GM18505 (cell line): ENCODE measurements around the gene C5orf15.
A peak's percentile ranks its signal among the peaks of the same experiment; 100 is the strongest.
"Not testable (repeated sequence)": the region's sequence is repeated elsewhere in the genome, so short reads cannot be mapped to it uniquely, and the experiment has no call there.

Experiments used
- ATAC-seq: cut with Tn5 transposase; IDR thresholded peaks from one replicate; pipeline ENCODE4 v1.9.1; 2021; ENCODE audit not compliant: unreplicated experiment
- POLR2A ChIP-seq: IDR thresholded peaks from 4 replicates; pipeline ENCODE4 v1.6.1; 2011; ENCODE audit warnings: borderline replicate concordance; ENCODE audit not compliant: insufficient read depth, insufficient read length; ENCODE audit errors: extremely low read depth

Gene C5orf15

DNA sequence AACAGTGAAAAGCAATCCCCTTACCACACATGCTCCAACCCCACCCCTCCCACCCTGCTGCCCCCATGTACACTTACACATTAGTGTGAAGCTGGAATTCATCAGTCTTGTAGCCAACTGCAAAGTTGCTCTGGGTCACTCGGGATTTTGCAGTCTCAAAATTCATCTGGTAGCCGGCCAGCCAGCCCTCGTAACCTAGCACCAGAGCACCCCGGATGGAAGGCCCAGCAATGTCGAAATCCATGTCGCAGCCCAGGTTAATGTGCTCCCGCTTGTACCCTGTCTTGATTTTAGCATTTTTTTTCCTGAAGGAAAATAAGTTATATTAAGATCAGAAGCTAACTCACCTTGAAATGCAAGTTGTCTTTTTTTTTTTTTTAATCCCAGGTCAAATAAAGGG lies 12.2 kb upstream of the C5orf15 start:
- ATAC-seq, result no peak
- TF ChIP-seq POLR2A, result no peak

DNA sequence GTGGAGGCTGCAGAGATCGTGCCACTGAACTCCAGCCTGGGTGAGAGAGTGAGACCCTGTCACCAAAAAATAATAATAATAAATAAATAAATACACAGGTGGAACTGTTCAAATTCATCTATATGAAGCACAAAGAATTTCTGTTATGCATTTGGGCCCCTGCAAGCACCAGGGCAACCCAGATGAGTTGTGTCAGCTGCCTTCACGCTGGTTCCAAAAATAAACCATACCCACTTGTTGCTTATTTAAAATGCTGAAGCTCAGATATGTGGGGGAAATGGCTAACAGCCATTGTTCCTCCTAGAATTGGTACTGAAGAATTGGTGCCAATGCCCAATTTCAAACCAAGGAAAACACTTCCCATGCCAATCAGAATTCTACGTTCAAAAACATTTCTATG lies 10.5 kb upstream of the C5orf15 start:
- no peak for TF ChIP-seq POLR2A
- ATAC-seq, result no peak

DNA sequence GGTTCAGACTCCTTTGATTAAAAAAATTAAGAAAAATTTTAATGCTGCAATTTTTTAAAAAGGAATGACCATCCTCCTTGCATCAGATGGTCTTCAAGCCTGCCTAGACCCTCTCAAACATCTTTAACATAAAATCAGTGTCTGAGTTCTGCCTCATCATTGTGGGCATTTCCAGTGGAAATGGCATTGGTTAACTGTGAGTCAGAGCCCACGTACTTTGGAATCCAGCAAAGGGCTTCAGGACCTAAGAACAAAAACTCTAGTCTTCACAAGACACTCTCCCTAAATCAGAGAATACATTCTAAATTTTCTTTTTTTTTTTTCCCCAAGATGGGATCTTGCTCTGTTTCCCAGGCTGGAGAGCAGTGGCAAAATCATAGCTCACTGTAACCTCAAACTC lies 9.4 kb upstream of the C5orf15 start:
- no peak for ATAC-seq
- TF ChIP-seq POLR2A, result no peak

DNA sequence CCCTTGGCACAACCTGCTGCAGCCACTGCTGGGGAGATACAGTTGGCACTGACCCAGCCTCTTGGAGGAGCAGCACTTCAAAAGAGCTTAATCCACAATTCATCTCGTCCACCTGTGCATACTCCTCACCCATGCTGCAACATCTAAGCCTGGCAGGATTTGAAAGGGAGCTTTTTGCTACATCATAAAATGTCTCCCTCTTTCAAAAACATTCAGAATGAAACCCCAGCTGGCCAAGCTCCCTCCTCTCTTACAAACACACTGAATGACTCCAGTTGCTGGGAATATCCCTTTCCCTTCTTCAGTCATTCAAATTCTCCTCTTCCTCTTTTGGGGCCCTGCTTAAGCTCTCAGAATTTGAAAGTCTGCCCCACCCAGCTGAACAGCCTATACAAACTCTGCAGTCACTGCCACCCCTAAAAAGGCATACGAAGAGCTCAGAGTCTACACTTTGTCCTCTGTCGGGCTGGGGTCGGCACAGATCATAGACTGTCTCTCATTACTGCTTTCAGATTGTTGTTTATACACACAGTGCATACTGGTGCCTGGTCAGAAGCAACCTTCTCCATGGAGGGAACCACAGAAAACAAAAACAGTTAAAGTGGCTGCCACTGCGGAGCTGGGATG lies 8.8 kb upstream of the C5orf15 start:
- TF ChIP-seq POLR2A, result no peak
- no peak for ATAC-seq

DNA sequence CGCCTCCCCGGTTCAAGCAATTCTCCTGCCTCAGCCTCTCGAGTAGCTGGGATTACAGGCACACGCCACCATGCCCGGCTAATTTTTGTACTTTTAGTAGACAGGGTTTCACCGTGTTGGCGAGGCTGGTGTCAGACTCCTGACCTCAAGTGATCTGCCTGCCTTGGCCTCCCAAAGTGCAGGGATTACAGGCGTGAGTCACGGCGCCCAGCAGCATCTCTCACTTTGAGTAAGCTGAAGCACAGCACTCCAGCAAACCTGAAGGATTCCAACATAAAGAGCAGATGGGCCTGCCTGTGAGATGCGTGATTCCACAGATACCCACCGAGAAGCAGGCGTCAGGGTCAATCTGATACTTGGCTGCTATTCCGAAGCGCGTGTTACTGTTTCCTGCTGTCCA lies 7.1 kb upstream of the C5orf15 start:
- ATAC-seq, result not testable (repeated sequence)

DNA sequence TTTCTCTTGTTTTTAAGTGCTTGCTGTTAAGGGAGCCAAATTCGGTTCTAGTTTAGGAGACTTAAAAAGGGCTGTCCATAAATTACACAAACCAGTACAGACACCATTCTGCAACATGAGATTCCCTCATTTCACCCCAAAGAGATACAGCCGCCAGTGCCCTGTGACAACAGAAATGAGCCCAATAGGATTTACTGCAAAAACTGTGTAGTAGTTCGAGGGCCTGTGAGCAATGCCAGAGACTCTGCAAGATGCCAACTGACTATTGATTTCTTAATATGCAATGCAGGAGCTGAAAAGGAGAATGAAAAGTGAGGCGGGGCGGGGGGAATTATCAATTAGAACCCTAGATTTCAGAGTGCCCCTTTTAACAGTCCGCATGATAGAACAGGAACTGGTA lies 5.7 kb upstream of the C5orf15 start:
- no peak for TF ChIP-seq POLR2A
- ATAC-seq, result no peak

DNA sequence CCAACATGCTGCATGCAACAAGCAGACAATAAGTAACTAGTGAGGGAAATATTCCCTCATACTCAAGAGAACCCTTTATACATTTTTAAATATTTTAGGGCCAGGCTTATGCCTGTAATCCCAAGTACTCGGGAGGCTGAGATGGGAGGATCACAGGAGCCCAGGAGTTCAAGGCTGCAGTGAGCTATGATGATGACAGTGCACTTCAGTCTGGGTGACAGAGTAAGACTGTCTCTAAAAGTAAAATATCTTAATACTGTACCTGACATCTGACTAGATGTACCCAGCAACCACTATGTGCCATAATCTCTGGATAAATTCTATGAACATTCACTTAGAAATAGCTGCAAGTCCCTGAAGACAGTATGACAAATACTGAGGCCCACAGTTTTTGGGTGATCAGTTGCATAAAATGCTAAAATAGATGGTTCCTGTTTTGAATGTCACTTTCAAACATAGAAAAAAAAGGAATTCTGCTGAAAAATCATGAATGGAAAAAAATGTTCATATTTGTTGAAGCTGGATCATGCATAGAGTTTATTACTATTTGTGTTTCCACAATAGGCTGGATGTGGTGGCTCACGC lies 2.0 kb upstream of the C5orf15 start:
- ATAC-seq, result no peak
- peak; percentile 20 for TF ChIP-seq POLR2A

DNA sequence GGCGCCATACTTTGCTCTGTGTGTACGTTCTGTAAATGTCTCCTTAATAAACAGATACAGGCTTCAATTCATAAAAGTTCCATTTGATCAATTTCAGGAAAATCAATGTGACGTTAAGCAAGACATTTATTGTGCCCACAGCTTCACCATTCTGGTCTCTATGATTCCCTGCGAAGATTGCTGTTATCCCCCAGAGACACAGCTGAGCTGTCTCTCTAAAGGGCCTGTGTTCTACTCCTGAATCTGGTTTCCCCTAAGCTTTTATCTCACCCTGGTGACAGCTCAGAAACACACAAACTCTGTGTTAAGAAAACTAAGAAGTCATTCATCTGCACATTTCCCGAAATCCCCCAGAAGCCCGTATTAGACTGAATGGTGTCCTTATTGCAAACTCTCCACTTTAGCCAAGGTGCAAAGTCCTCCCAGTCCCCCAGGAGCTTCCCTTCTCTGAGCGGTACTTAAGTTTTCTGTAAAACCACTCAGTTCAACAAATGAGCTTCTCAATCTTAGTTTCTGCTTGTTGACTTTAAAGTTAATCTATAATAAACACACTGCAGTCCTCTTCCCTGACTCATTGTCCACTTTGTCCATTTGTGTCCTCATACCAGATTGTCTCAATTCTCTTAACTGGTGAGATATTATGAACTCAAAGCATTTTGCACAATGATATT lies 1.4 kb upstream of the C5orf15 start:
- no peak for TF ChIP-seq POLR2A
- no peak for ATAC-seq

DNA sequence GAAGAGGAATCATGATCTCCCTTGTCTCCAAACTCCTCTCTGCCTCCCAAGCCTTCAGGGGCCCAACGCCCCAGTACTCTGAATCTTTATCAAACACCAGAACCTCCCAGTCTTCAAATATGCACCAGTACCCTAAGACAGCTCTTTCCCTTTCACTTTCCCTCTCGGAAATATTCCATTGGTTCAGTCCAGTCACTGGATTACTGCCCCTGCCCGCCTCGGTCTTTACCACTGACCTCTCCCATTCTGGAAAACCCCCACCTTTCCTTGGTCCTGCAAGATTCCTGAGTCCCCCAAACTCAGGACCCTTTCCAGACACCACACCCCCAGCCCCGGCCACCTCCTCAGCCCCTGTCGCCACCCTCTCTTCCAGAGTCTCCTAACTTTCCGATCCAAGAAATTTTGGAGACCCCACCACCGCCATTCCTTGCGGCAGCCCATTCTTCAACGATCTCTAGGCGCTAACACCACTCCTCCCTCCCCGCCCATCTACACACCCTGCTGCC lies 674 bp downstream of the C5orf15 start:
- ATAC-seq, result no peak
- TF ChIP-seq POLR2A, result no peak

DNA sequence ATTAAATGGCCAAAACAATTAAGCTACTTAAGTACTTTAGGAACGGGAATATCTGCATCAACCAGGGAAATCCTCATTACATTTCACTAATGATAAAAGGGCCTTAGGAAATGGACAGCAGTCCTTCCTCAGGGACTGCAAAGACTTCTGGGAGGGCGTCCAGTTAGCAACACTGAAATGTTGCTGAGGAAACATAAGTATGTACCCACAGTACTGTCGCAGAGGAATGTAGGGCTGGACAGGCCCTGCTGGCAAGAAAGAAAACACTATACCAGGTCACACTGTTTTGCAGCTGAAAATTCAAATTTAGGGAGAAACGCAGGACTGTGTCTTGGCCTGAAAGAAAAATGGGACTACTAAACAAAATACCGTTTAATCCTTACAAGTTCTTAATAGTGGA lies 1.3 kb downstream of the C5orf15 start:
- ATAC-seq, result no peak
- TF ChIP-seq POLR2A, result no peak

DNA sequence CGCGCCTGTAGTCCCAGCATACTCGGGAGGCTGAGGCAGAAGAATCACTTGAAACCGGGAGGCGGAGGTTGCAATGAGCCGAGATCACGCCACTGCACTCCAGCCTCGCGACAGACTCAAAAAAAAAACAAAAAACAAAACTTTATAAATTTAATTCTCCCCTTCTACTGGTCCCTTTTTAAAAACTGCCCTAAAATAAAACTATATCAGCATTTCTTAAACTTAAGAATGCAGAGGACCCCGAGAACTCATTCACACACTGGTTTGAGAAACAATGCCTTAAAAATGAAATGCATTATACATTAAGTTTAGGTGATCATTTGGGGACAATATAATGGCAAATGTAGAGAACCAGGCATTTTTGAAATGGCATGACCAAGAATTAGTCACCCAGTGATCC lies 2.3 kb downstream of the C5orf15 start:
- no peak for ATAC-seq
- no peak for TF ChIP-seq POLR2A

DNA sequence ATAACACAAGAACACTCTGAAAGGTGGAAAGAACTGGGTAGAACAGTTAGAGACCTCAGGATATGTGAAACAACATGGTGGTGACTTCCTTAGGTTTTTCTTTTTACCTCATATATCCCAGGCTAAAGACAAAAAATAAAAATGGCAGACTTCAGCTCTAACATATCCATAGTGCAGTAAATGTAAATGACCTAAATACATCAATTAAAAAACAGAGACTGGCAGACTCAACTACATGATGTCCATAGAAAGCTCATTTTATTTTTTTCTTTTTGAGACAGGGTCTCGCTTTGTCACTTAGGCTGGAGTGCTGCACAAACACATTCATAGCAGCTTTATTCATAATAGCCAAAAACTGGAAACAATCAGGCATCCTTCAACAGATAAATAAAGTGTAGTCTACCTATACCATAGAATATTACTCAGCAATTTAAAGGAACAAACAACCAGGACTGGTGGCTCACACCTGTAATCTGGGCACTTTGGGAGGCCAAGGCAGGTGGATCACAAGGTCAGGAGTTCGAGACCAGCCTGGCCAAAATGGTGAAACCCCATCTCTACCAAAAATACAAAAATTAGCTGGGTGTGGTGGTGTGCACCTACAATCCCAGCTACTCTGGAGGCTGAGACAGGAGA lies 4.8 kb downstream of the C5orf15 start:
- no peak for TF ChIP-seq POLR2A
- ATAC-seq, result no peak

DNA sequence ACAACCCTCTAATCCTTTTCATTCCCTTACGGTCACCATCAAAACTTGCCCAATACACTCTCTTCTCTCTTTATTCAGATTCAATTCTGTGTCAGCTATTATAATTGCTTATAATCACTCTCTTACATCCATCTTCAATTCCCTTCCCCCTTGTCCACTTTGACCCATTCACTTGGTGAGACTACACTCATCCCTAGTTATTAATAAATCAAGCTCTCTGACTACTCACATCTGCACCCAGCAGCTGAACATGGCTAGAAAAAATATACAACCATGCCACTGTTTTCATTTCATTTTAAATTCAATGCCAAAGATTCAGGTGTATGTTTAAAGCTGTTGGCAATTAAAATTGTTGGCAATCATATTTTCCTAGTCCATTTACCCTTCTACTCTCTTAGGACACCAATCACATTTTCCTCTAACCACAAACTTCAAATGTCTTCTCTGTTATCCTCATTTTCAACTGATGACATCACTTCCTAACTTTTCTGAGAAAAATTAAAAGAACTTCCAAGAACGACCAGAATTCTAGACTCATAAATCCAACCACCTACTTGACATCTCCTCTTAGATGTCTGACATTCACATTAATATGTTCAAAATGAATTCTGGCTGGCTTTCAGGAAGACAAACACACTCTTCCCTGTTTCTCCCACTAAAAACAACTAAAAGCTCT lies 5.5 kb downstream of the C5orf15 start:
- no peak for ATAC-seq
- no peak for TF ChIP-seq POLR2A
